Naive thymus-derived CD4-positive, alpha-beta T cell (primary cell): Measurements from ENCODE around the gene FCSK. TPM values are rescaled to one million over a fixed set of nuclear protein-coding genes. Genes with fewer than 3 reads are reported as not detected.
A peak's percentile ranks its signal among the peaks of the same experiment; 100 is the strongest.
"Not testable (repeated sequence)": the region's sequence is repeated elsewhere in the genome, so short reads cannot be mapped to it uniquely, and the experiment has no call there.

Experiments
- ATAC-seq: fragments of 150-1000 bp; cut with Tn5 transposase; 2 replicates; pipeline ENCODE4 v1.10.0; 2021; ENCODE audit warnings: mild to moderate bottlenecking, moderate library complexity
- CTCF ChIA-PET: fragments of 350-600 bp; sonication (Branson Sonifier 250); formaldehyde crosslinking; loops from one replicate; lab custom pipeline; 2021; ENCODE audit warnings: antibody characterized with exemption; lab: Charles Lee
- POLR2A ChIA-PET: fragments of 350-600 bp; sonication (Branson Sonifier 250); formaldehyde crosslinking; loops from one replicate; lab custom pipeline; 2021; ENCODE audit warnings: antibody characterized with exemption, inconsistent platforms; lab: Charles Lee
- DNase-seq, 9 donors: peaks; one replicate each; pipeline versions ENCODE4 v3.0.0 to v3.0.0-alpha.2; 2020 to 2022; ENCODE audit warnings: mixed read lengths in 1 of 9
- H3K27ac ChIP-seq: one replicate; pipeline ENCODE4 v1.7.0; 2013; ENCODE audit warnings: mild to moderate bottlenecking, low read depth, low read length, moderate library complexity
- H3K27me3 ChIP-seq, 2 donors: one replicate each; pipeline ENCODE4 v1.7.0; 2013; ENCODE audit warnings: low read length in 2 of 2, mild to moderate bottlenecking in 2 of 2, moderate library complexity in 2 of 2; ENCODE audit not compliant: control insufficient read depth in 2 of 2, insufficient read depth in 2 of 2
- H3K36me3 ChIP-seq, 3 experiments: 1 replicate in 2 of 3; 2 replicates in 1 of 3; pipeline ENCODE4 v1.7.0; 2013; ENCODE audit warnings: low read length in 3 of 3, mild to moderate bottlenecking in 3 of 3, moderate library complexity in 1 of 3; ENCODE audit not compliant: insufficient read depth in 3 of 3, control insufficient read depth in 2 of 3
- H3K4me1 ChIP-seq, 2 donors: one replicate each; pipeline ENCODE4 v1.7.0; 2013; ENCODE audit warnings: low read length in 2 of 2, mild to moderate bottlenecking in 2 of 2, moderate library complexity in 1 of 2; ENCODE audit not compliant: control insufficient read depth in 2 of 2, insufficient read depth in 2 of 2
- H3K4me3 ChIP-seq: 2 replicates; pipeline ENCODE4 v1.7.0; 2013; ENCODE audit warnings: mild to moderate bottlenecking, low read length
- H3K9me3 ChIP-seq, 3 experiments: 1 replicate in 2 of 3; 2 replicates in 1 of 3; pipeline ENCODE4 v1.7.0; 2013; ENCODE audit warnings: low read length in 3 of 3; ENCODE audit not compliant: control insufficient read depth in 2 of 3
- H3K27ac Mint-ChIP-seq, 9 donors: one replicate each; pipeline ENCODE4 v1.8.0; 2020 to 2022; ENCODE audit warnings: mixed read lengths in 9 of 9, mild to moderate bottlenecking in 8 of 9, moderate library complexity in 5 of 9, inconsistent platforms in 2 of 9
- H3K27me3 Mint-ChIP-seq, 5 donors: one replicate each; pipeline ENCODE4 v1.8.0; 2021 to 2022; ENCODE audit warnings: mixed read lengths in 5 of 5, mild to moderate bottlenecking in 1 of 5
- H3K36me3 Mint-ChIP-seq, 5 donors: one replicate each; pipeline ENCODE4 v1.8.0; 2020 to 2022; ENCODE audit warnings: mixed read lengths in 5 of 5, mild to moderate bottlenecking in 3 of 5, inconsistent platforms in 1 of 5
- H3K4me1 Mint-ChIP-seq, 7 donors: one replicate each; pipeline ENCODE4 v1.8.0; 2020 to 2022; ENCODE audit warnings: mixed read lengths in 7 of 7, mild to moderate bottlenecking in 3 of 7, inconsistent platforms in 1 of 7
- H3K4me3 Mint-ChIP-seq, 10 donors: one replicate each; pipeline ENCODE4 v1.8.0; 2020 to 2022; ENCODE audit warnings: mild to moderate bottlenecking in 10 of 10, mixed read lengths in 10 of 10, moderate library complexity in 6 of 10, inconsistent platforms in 2 of 10
- H3K9me3 Mint-ChIP-seq, 11 donors: one replicate each; pipeline ENCODE4 v1.8.0; 2020 to 2022; ENCODE audit warnings: mixed read lengths in 11 of 11, mild to moderate bottlenecking in 4 of 11, inconsistent platforms in 1 of 11, moderate library complexity in 1 of 11
- intact Hi-C, 2 donors: fragments of 100-400 bp; cut with micrococcal nuclease; formaldehyde crosslinking; loops; one replicate each; pipeline ENCODE4 v1.15.1; 2023
- polyA plus RNA-seq, 2 donors: library from polyadenylated mRNA; unstranded; fragments of 300-500 nt; fragmentation: Illumina TruSeq; gene quantifications; one replicate each; pipeline ENCODE4 v1.2.3, GENCODE V29; 2021
- total RNA-seq, 6 experiments: library from RNA in 5 of 6; stranded (reverse) in 5 of 6; gene quantifications; 1 replicate in 5 of 6; 2 replicates in 1 of 6; pipeline ENCODE4 v1.2.3 and lab custom pipeline; 2021 to 2026

FCSK gene
- total and polyA plus RNA-seq, 7 experiments from 2014 or later: 7.5 to 45.2 (median 30.1) TPM

DNA sequence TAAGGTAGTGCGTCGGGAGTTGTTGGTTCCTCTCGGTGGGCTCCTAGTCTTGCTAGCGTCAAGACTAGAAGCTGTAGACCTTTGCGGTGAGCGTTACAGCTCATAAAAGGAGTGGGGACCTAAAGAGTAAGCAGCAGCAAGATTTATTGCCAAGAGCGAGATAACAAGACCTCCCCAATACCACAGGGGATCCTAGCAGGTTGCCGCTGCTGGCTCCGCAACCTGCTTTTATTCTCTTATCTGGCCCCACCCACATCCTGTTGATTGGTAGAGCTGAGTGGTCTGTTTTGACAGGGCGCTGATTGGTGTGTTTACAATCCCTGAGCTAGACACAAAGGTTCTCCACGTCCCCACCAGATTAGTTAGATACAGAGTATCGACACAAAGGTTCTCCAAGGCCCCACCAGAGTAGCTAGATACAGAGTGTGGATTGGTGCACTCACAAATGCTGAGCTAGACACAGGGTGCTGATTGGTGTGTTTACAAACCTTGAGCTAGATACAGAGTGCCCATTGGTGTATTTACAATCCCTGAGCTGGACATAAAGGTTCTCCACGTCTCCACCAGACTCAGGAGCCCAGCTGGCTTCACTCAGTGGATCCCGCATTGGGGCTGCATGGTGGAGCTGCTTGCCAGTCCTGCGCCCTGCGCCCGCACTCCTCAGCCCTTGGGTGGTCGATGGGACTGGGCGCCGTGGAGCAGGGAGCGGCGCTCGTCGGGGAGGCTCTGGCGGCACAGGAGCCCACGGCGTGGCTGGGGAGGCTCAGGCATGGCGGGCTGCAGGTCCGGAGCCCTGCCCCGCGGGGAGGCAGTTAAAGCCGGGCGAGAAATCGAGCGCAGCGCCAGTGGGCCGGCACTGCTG is 4.0 kb upstream of the FCSK start:
- Mint-ChIP-seq H3K4me3 (peak overlapping the region in 3 of 10 donors; percentile 5 to 47 (median 28)), H3K4me1 (peaks cover 5 to 31% (median 22%) of the 10 kb centered on the region in 7 donors)
- H3K27ac Mint-ChIP-seq, H3K27me3 ChIP-seq, H3K27me3 Mint-ChIP-seq, ATAC-seq, H3K27ac ChIP-seq, H3K4me3 ChIP-seq, CTCF ChIA-PET, H3K36me3 ChIP-seq, H3K36me3 Mint-ChIP-seq, H3K9me3 ChIP-seq, DNase-seq, H3K9me3 Mint-ChIP-seq: not testable (repeated sequence)
- intact Hi-C loops: loop anchor here in 1 of 2 donors (5.0 kb wide), 2 partner anchors 48 to 352 kb away; partner anchors contain the start of gene VAC14
- H3K4me1 ChIP-seq: peaks cover 5 to 12% of the 10 kb centered on the region in 2 donors
- POLR2A ChIA-PET: interaction anchor here (1.4 kb wide), 1 partner anchor 11 kb away, joined by 3 read pairs; the partner anchor contains the start of gene ST3GAL2

- H3K27ac Mint-ChIP-seq, H3K36me3 ChIP-seq, DNase-seq, H3K4me3 Mint-ChIP-seq, CTCF ChIA-PET, H3K27me3 ChIP-seq, H3K4me3 ChIP-seq, H3K27ac ChIP-seq, POLR2A ChIA-PET, ATAC-seq, H3K9me3 ChIP-seq, H3K9me3 Mint-ChIP-seq, H3K36me3 Mint-ChIP-seq, H3K27me3 Mint-ChIP-seq: not testable (repeated sequence)
- H3K4me1 Mint-ChIP-seq: peaks cover 6 to 35% (median 26%) of the 10 kb centered on the region in 7 donors
- H3K4me1 ChIP-seq: peaks cover 8 to 12% of the 10 kb centered on the region in 2 donors
- intact Hi-C loops: loop anchor here in 1 of 2 donors (5.0 kb wide), 2 partner anchors 49 to 351 kb away; partner anchors contain the start of gene VAC14
Measured at GRCh38 chr16:70451004-70451340, 3.4 kb upstream of the FCSK start.

DNA sequence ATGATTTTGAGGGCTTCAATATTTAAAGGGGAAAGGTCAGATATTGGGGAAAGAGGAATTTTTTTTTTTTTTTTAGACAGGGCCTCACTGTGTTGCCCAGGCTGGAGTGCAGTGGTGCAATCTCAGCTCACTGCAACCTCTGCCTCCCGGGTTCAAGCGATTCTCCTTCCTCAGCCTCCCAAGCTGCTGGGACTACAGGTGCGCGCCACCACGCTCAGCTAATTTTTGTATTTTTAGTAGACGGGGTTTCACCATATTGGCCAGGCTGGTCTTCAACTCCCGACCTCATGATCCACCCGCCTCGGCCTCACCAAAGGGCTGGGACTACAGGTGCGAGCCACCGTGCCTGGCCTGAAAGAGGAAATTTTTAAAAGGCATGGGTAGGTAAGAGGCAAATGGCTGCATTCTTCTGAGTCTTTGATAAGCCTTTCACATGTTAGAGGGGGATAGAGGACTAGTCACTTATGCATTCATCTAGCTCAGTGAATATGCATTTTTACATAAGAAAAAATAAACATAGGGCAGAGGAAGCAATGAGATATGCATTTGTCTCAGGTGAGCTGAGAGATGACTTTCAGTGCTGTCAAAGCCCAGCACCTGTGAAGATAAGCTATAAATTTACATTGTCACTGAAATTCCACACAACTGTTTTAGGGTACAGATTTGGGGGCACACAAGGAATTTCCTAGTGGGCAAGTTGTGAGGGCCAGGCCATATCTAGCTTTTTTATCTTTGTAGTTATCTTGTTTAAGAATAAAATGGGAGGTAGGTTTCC is 1.1 kb upstream of the FCSK start:
- CTCF ChIA-PET: interaction anchor here (0.6 to 1.6 kb wide), 6 partner anchors 9 to 83 kb away, joined by 3 to 7 read pairs (median 4); no protein-coding TSS in a partner anchor
- POLR2A ChIA-PET: interaction anchor here (0.6 to 3.4 kb wide), 13 partner anchors 10 to 164 kb away, joined by 3 to 30 read pairs (median 4); partner anchors contain the start of genes AARS1 and ST3GAL2
- Histone ChIP-seq H3K27ac (peak overlapping the region; percentile 99), H3K4me3 (peak overlapping the region; percentile 82), H3K9me3 (no peaks in the 10 kb centered on the region), H3K4me1 (peaks cover 8 to 12% of the 10 kb centered on the region in 2 donors), H3K27me3 (no peaks in the 10 kb centered on the region), H3K36me3 (peaks cover 0 to 9% (median 0%) of the 10 kb centered on the region in 3 experiments)
- Mint-ChIP-seq H3K27me3 (peaks cover 0 to 3% (median 0%) of the 10 kb centered on the region in 5 donors), H3K9me3 (no peaks in the 10 kb centered on the region), H3K36me3 (peaks cover 0 to 4% (median 0%) of the 10 kb centered on the region in 5 donors), H3K27ac (peak overlapping the region; percentile 70 to 91 (median 86)), H3K4me3 (peak overlapping the region; percentile 90 to 95 (median 93)), H3K4me1 (peaks cover 6 to 47% (median 37%) of the 10 kb centered on the region in 7 donors)
- no peak for ATAC-seq
- no peak for DNase-seq
- intact Hi-C loops: loop anchor here (1.0 to 5.0 kb wide), 3 partner anchors 51 to 349 kb away; partner anchors contain the start of gene VAC14 (in 1 of the 2)

GRCh38 chr16:70453892-70454221 is 538 bp upstream of the FCSK start:
- POLR2A ChIA-PET: interaction anchor here (0.6 to 3.4 kb wide), 14 partner anchors 10 to 165 kb away, joined by 3 to 30 read pairs (median 4); partner anchors contain the start of genes AARS1 and ST3GAL2
- intact Hi-C loops: loop anchor here (1.0 to 5.0 kb wide), 9 partner anchors 15 to 348 kb away; partner anchors contain the start of genes COG4 (in 2 of the 2), SF3B3 (in 2 of the 2), ST3GAL2 (in 2 of the 2) and DDX19A (in 1 of the 2)

GRCh38 chr16:70455910-70456309 is 1.5 kb downstream of the FCSK start:
- peaks cover 6 to 40% (median 31%) of the 10 kb centered on the region in 7 donors for H3K4me1 Mint-ChIP-seq
- ChIA-PET CTCF (interaction anchor here (0.5 to 1.1 kb wide), 4 partner anchors 24 to 96 kb away, joined by 3 to 4 read pairs (median 3); no protein-coding TSS in a partner anchor), POLR2A (interaction anchor here (1.0 to 1.4 kb wide), 2 partner anchors 75 to 76 kb away, joined by 3 to 5 read pairs; no protein-coding TSS in a partner anchor)
- ATAC-seq: no peak
- no peaks in the 10 kb centered on the region for H3K36me3 Mint-ChIP-seq
- H3K4me3 Mint-ChIP-seq: peak overlapping the region; percentile 12 to 95 (median 93)
- Histone ChIP-seq H3K4me3 (no peak overlapping the region), H3K9me3 (no peaks in the 10 kb centered on the region), H3K27ac (no peak overlapping the region), H3K27me3 (no peaks in the 10 kb centered on the region), H3K36me3 (peaks cover 0 to 9% (median 0%) of the 10 kb centered on the region in 3 experiments), H3K4me1 (peaks cover 8 to 12% of the 10 kb centered on the region in 2 donors)
- no peaks in the 10 kb centered on the region for H3K9me3 Mint-ChIP-seq
- H3K27me3 Mint-ChIP-seq: no peaks in the 10 kb centered on the region
- intact Hi-C loops: loop anchor here (1.0 to 2.0 kb wide), 4 partner anchors 17 to 109 kb away; partner anchors contain the start of genes COG4 (in 2 of the 2), SF3B3 (in 2 of the 2) and ST3GAL2 (in 1 of the 2)
- DNase-seq: no peak
- H3K27ac Mint-ChIP-seq: peak overlapping the region in 4 of 9 donors; percentile 5 to 62 (median 36)

More at GRCh38 chr16:70453892-70454221, 538 bp upstream of the FCSK start:
- Mint-ChIP-seq H3K4me3 (peak overlapping the region; percentile 90 to 95 (median 93)), H3K27me3 (peaks cover 0 to 3% (median 0%) of the 10 kb centered on the region in 5 donors), H3K27ac (peak overlapping the region; percentile 79 to 95 (median 87)), H3K9me3 (no peaks in the 10 kb centered on the region), H3K4me1 (peaks cover 6 to 47% (median 37%) of the 10 kb centered on the region in 7 donors), H3K36me3 (peaks cover 0 to 4% (median 0%) of the 10 kb centered on the region in 5 donors)
- H3K4me1 ChIP-seq: peaks cover 8 to 12% of the 10 kb centered on the region in 2 donors
- DNase-seq (no peak), ATAC-seq (no peak)
- CTCF ChIA-PET: interaction anchor here (0.8 to 1.6 kb wide), 5 partner anchors 8 to 74 kb away, joined by 4 to 7 read pairs (median 5); no protein-coding TSS in a partner anchor
- peak overlapping the region; percentile 82 for H3K4me3 ChIP-seq
- H3K36me3 ChIP-seq: peaks cover 0 to 9% (median 0%) of the 10 kb centered on the region in 3 experiments
- no peaks in the 10 kb centered on the region for H3K27me3 ChIP-seq
- no peaks in the 10 kb centered on the region for H3K9me3 ChIP-seq
- peak overlapping the region; percentile 99 for H3K27ac ChIP-seq
